OCI-LY1 (cell line): ENCODE results near the gene ADCK1.

Source experiments
- H2AFZ ChIP-seq: fragments of 200-600 bp; sonication (generic), shearing (Covaris generic); 2 replicates; pipeline ENCODE4 v1.6.0; 2014; ENCODE audit warnings: antibody characterized with exemption, mild to moderate bottlenecking, low read length
- H3F3A ChIP-seq: fragments of 200-600 bp; sonication (generic), shearing (Covaris generic); 2 replicates; pipeline ENCODE4 v1.6.0; 2014; ENCODE audit warnings: mild to moderate bottlenecking, antibody characterized with exemption, low read length, moderate library complexity; ENCODE audit not compliant: insufficient read depth
- H3K27ac ChIP-seq: fragments of 200-600 bp; sonication (generic); 2 replicates; pipeline ENCODE4 v1.5.1; 2014; ENCODE audit warnings: low read length, mixed run types, mild to moderate bottlenecking, low read depth; ENCODE audit not compliant: poor library complexity, severe bottlenecking
- H3K27me3 ChIP-seq: fragments of 200-600 bp; sonication (generic); 2 replicates; pipeline ENCODE4 v1.6.0; 2014; ENCODE audit warnings: antibody characterized with exemption, mild to moderate bottlenecking, low read length, moderate library complexity; ENCODE audit not compliant: insufficient read depth
- H3K36me3 ChIP-seq: fragments of 200-600 bp; sonication (generic); 2 replicates; pipeline ENCODE4 v1.6.1; 2014; ENCODE audit warnings: mild to moderate bottlenecking, antibody characterized with exemption, low read length, moderate library complexity, mixed read lengths; ENCODE audit not compliant: insufficient read depth
- H3K4me1 ChIP-seq: fragments of 200-600 bp; sonication (generic); 2 replicates; pipeline ENCODE4 v1.5.1; 2014; ENCODE audit warnings: mild to moderate bottlenecking, low read length, moderate library complexity; ENCODE audit not compliant: insufficient read depth, severe bottlenecking
- H3K4me2 ChIP-seq: fragments of 200-600 bp; sonication (generic), shearing (Covaris generic); 2 replicates; pipeline ENCODE4 v1.6.1; 2014; ENCODE audit warnings: low read length
- H3K4me3 ChIP-seq: fragments of 200-600 bp; sonication (generic); 2 replicates; pipeline ENCODE4 v1.5.1; 2014; ENCODE audit warnings: low read length, low read depth, mild to moderate bottlenecking, mixed read lengths; ENCODE audit not compliant: poor library complexity, severe bottlenecking
- H3K79me2 ChIP-seq: fragments of 200-600 bp; shearing (Covaris generic); 2 replicates; pipeline ENCODE4 v1.6.1; 2016; ENCODE audit warnings: mixed run types, low read length, mixed read lengths; ENCODE audit not compliant: insufficient read depth
- H3K9ac ChIP-seq: fragments of 200-600 bp; sonication (generic), shearing (Covaris generic); 2 replicates; pipeline ENCODE4 v1.6.1; 2014; ENCODE audit warnings: mild to moderate bottlenecking, low read length, mixed read lengths
- H3K9me2 ChIP-seq: fragments of 200-600 bp; sonication (generic), shearing (Covaris generic); 2 replicates; pipeline ENCODE4 v1.6.1; 2014; ENCODE audit warnings: low read depth, mild to moderate bottlenecking, low read length, mixed read lengths
- H3K9me3 ChIP-seq: fragments of 200-600 bp; shearing (Covaris generic); 2 replicates; pipeline ENCODE4 v1.6.1; 2014; ENCODE audit warnings: low read length, mixed read lengths
- H4K20me1 ChIP-seq: fragments of 200-600 bp; sonication (generic), shearing (Covaris generic); 2 replicates; pipeline ENCODE4 v1.6.0; 2016; ENCODE audit warnings: mild to moderate bottlenecking, low read length; ENCODE audit not compliant: insufficient read depth
- CTCF ChIP-seq: fragments of 200-600 bp; sonication (generic), shearing (Covaris generic); IDR thresholded peaks from 2 replicates; pipeline ENCODE4 v1.5.1; 2017; ENCODE audit warnings: mild to moderate bottlenecking, antibody characterized with exemption, low read length, moderate library complexity, mixed read lengths
- EZH2 ChIP-seq: fragments of 200-600 bp; sonication (generic), shearing (Covaris generic); IDR thresholded peaks from 2 replicates; pipeline ENCODE4 v1.8.0; 2017; ENCODE audit warnings: borderline replicate concordance, mixed run types, mild to moderate bottlenecking, antibody characterized with exemption, low read length, moderate library complexity, mixed read lengths

The ADCK1 gene

GRCh38 chr14:77965050-77965449 lies 165.1 kb downstream of the ADCK1 start:
- no peak overlapping the region for H2AFZ ChIP-seq
- no peaks in the 10 kb centered on the region for H4K20me1 ChIP-seq
- no peak overlapping the region for H3K27ac ChIP-seq
- no peaks in the 10 kb centered on the region for H3F3A ChIP-seq
- H3K9ac ChIP-seq = no peak overlapping the region
- H3K4me3 ChIP-seq = no peak overlapping the region
- no peaks in the 10 kb centered on the region for H3K79me2 ChIP-seq
- TF ChIP-seq EZH2 = no peak
- no peaks in the 10 kb centered on the region for H3K9me2 ChIP-seq
- H3K4me2 ChIP-seq = no peak overlapping the region
- no peaks in the 10 kb centered on the region for H3K36me3 ChIP-seq
- H3K4me1 ChIP-seq = no peaks in the 10 kb centered on the region
- H3K9me3 ChIP-seq = no peaks in the 10 kb centered on the region
- H3K27me3 ChIP-seq = no peaks in the 10 kb centered on the region

GRCh38 chr14:77965919-77966435 lies 166.1 kb downstream of the ADCK1 start:
- Histone ChIP-seq H3F3A (no peaks in the 10 kb centered on the region), H3K36me3 (no peaks in the 10 kb centered on the region), H3K27me3 (no peaks in the 10 kb centered on the region), H3K4me3 (no peak overlapping the region), H3K4me2 (no peak overlapping the region), H3K27ac (no peak overlapping the region), H3K9ac (no peak overlapping the region), H3K9me3 (no peaks in the 10 kb centered on the region), H4K20me1 (no peaks in the 10 kb centered on the region), H3K4me1 (no peaks in the 10 kb centered on the region), H2AFZ (no peak overlapping the region), H3K79me2 (no peaks in the 10 kb centered on the region), H3K9me2 (no peaks in the 10 kb centered on the region)
- TF ChIP-seq EZH2 (no peak), CTCF (no peak)

- H3K4me1 ChIP-seq = no peaks in the 10 kb centered on the region
- H3F3A ChIP-seq = no peaks in the 10 kb centered on the region
Measured at GRCh38 chr14:77967110-77967509, 167.2 kb downstream of the ADCK1 start.

More at GRCh38 chr14:77967110-77967509, 167.2 kb downstream of the ADCK1 start:
- Histone ChIP-seq H3K36me3 (no peaks in the 10 kb centered on the region), H2AFZ (no peak overlapping the region), H3K27me3 (no peaks in the 10 kb centered on the region), H3K9me2 (no peaks in the 10 kb centered on the region), H3K4me3 (no peak overlapping the region), H3K4me2 (no peak overlapping the region), H3K79me2 (no peaks in the 10 kb centered on the region), H3K9ac (no peak overlapping the region), H3K9me3 (no peaks in the 10 kb centered on the region), H3K27ac (no peak overlapping the region), H4K20me1 (no peaks in the 10 kb centered on the region)
- TF ChIP-seq CTCF = no peak
- no peak for TF ChIP-seq EZH2
